Tibial artery (tissue), 4 donors: ENCODE measurements around the gene SMYD1.

Experiments
- DNase-seq, 2 donors: peaks; one replicate each; pipeline ENCODE4 v3.0.0-alpha.2; 2019
- H3K27ac ChIP-seq, 2 donors: fragments of 200-600 bp; sonication (generic) in 1 of 2; 1 replicate in 1 of 2; 2 replicates in 1 of 2; pipeline ENCODE4 v1.5.1; 2018 to 2019; ENCODE audit warnings: mild to moderate bottlenecking in 1 of 2
- H3K27me3 ChIP-seq, 2 donors: fragments of 200-600 bp; sonication (generic) in 1 of 2; one replicate each; pipeline versions ENCODE4 v1.5.1 to v1.6.0; 2016 to 2019
- H3K36me3 ChIP-seq, 3 donors: fragments of 200-600 bp; sonication (generic) in 2 of 3; one replicate each; pipeline ENCODE4 v1.5.1; 2016 to 2019; ENCODE audit warnings: mild to moderate bottlenecking in 2 of 3
- H3K4me1 ChIP-seq, 4 donors: fragments of 200-600 bp; sonication (generic) in 2 of 4; 1 replicate in 3 of 4; 2 replicates in 1 of 4; pipeline ENCODE4 v1.5.1; 2016 to 2019
- H3K4me3 ChIP-seq, 2 donors: fragments of 200-600 bp; sonication (generic) in 1 of 2; 1 replicate in 1 of 2; 2 replicates in 1 of 2; pipeline ENCODE4 v1.5.1; 2018 to 2019; ENCODE audit warnings: mild to moderate bottlenecking in 2 of 2
- H3K9me3 ChIP-seq, 3 donors: fragments of 200-600 bp; sonication (generic) in 1 of 3; one replicate each; pipeline ENCODE4 v1.5.1; 2016 to 2019
- CTCF ChIP-seq, 2 experiments: fragments of 200-600 bp in 1 of 2; fragments of 450-650 bp in 1 of 2; IDR thresholded peaks; one replicate each; pipeline ENCODE4 v1.5.1; 2017 to 2019; ENCODE audit warnings: antibody characterized with exemption in 2 of 2, mild to moderate bottlenecking in 1 of 2, moderate library complexity in 1 of 2
- intact Hi-C: fragments of 100-400 bp; cut with DNase I; formaldehyde crosslinking; loops from one replicate; pipeline ENCODE4 v1.15.0; 2023; ENCODE audit warnings: low total_unique reads

Gene SMYD1

GRCh38 chr2:88074854-88075292, 7.2 kb downstream of the SMYD1 start:
- intact Hi-C loops, result no loop called here
- TF ChIP-seq CTCF (IDR thresholded peaks at IDR 0.05), result no peak

GRCh38 chr2:88077080-88077479, 9.5 kb downstream of the SMYD1 start:
- Histone ChIP-seq H3K36me3 (no peaks in the 10 kb centered on the region), H3K4me3 (no peak overlapping the region), H3K27me3 (no peaks in the 10 kb centered on the region), H3K9me3 (no peaks in the 10 kb centered on the region), H3K4me1 (no peaks in the 10 kb centered on the region), H3K27ac (no peak overlapping the region)
- intact Hi-C loops, result no loop called here
- no peak for DNase-seq
- no peak for TF ChIP-seq CTCF (IDR thresholded peaks at IDR 0.05)

More at GRCh38 chr2:88074854-88075292, 7.2 kb downstream of the SMYD1 start:
- DNase-seq, result no peak
- H3K4me3 ChIP-seq, result no peak overlapping the region
- H3K36me3 ChIP-seq, result no peaks in the 10 kb centered on the region
- no peaks in the 10 kb centered on the region for H3K9me3 ChIP-seq
- no peaks in the 10 kb centered on the region for H3K27me3 ChIP-seq
- no peak overlapping the region for H3K27ac ChIP-seq
- no peaks in the 10 kb centered on the region for H3K4me1 ChIP-seq

GRCh38 chr2:88078643-88079172, 11.1 kb downstream of the SMYD1 start:
- no peak for DNase-seq
- no peaks in the 10 kb centered on the region for H3K9me3 ChIP-seq
- TF ChIP-seq CTCF (IDR thresholded peaks at IDR 0.05), result no peak
- no peaks in the 10 kb centered on the region for H3K36me3 ChIP-seq
- H3K27ac ChIP-seq, result no peak overlapping the region
- intact Hi-C loops, result no loop called here
- H3K4me1 ChIP-seq, result no peaks in the 10 kb centered on the region
- no peak overlapping the region for H3K4me3 ChIP-seq
- H3K27me3 ChIP-seq, result no peaks in the 10 kb centered on the region

DNA sequence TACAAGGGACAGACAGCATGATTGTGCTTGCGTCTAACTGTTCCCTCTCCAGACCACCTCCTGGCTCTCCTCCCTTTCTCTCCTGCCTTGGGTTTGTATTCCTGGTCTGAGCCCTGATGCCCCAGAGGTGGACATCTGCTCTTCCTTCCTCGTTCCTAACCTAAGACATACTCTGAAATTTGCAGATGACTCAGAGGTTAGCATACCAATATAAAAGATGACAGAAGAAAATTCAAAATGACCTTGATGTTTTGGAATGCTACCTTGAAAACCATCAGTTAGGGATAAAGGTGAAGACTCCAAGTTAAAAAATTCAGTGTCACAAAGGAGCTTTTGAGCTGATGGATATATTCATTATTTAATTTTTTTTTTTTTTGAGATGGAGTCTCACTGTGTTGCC, 12.9 kb downstream of the SMYD1 start:
- intact Hi-C loops, result no loop called here
- H3K27me3 ChIP-seq, result no peaks in the 10 kb centered on the region

DNA sequence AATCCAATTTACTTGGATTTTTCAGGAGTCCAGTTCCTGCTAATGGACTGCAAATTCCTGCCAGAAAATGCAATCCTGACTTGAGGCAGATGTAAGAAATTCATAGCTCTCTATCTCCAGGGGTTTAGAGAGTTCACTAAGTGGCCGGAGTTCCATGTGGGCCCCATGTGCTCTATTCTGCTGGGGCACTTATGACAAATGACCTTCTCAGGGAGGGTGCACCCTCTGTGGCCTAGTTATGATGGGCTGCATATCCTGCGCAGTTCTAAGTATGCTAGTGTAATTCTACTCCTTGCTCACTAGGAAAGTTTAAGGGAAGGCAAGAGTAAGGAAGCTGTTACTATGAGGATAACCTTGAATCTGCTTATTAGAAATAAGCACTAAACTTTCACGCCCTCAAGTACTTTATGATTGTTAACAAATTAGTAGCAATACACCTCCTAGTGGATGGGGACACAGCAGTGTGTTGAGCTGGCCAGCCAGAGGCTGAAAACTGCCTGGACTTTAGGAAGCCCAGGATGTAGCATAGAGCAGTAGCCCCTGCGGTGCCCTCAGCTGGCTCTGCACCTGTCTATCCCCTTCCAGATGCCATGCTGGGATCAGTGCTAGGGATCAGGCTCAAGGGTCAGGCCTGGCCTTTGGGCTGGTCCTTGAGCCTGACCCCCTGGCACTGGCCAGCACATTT, 14.4 kb downstream of the SMYD1 start:
- Histone ChIP-seq H3K4me3 (no peak overlapping the region), H3K27me3 (no peaks in the 10 kb centered on the region), H3K9me3 (no peaks in the 10 kb centered on the region), H3K4me1 (no peaks in the 10 kb centered on the region), H3K27ac (no peak overlapping the region), H3K36me3 (no peaks in the 10 kb centered on the region)
- intact Hi-C loops, result no loop called here
- DNase-seq, result no peak
- TF ChIP-seq CTCF (IDR thresholded peaks at IDR 0.05), result no peak

More for the DNA sequence above, 12.9 kb downstream of the SMYD1 start:
- no peak overlapping the region for H3K4me3 ChIP-seq
- DNase-seq, result no peak
- H3K36me3 ChIP-seq, result no peaks in the 10 kb centered on the region
- H3K9me3 ChIP-seq, result no peaks in the 10 kb centered on the region
- H3K27ac ChIP-seq, result no peak overlapping the region
- no peak for TF ChIP-seq CTCF (IDR thresholded peaks at IDR 0.05)
- H3K4me1 ChIP-seq, result no peaks in the 10 kb centered on the region
